Measurements from ENCODE around the gene RELT.

DNA sequence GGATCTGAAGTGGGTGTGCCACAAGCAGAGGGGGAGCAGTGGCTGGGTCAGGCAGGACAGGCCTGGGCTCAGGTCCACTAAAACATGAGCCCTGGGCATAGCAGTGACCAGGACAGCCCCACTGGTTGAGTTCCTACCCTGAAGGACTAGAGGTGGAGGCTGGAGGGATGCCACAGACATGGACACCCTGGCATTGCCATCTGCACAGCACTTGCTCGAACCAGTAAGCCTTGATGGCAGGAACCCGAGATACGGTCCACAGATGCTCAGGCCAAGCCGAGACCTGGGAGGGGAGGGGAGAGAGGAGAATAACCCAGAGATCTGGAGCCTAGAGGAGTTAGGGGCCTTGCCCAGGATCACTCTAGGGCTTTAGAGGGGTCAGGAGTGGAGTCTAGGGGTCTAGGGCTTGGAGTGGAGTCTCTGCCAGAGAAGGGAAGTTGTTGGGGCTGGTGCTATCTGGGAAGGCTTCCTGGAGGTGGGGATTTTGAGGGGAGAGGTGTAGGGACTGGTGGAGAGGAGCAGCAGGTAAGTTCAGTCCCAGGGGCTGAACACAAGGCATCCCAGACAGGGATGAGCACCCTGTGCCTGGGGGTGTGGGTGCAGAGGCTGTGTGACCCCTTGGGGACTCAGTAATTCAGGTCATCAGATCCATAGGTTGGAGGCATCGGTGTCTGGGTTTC is 30.6 kb upstream of the RELT start:
- TF ChIP-seq, protein P1, sequence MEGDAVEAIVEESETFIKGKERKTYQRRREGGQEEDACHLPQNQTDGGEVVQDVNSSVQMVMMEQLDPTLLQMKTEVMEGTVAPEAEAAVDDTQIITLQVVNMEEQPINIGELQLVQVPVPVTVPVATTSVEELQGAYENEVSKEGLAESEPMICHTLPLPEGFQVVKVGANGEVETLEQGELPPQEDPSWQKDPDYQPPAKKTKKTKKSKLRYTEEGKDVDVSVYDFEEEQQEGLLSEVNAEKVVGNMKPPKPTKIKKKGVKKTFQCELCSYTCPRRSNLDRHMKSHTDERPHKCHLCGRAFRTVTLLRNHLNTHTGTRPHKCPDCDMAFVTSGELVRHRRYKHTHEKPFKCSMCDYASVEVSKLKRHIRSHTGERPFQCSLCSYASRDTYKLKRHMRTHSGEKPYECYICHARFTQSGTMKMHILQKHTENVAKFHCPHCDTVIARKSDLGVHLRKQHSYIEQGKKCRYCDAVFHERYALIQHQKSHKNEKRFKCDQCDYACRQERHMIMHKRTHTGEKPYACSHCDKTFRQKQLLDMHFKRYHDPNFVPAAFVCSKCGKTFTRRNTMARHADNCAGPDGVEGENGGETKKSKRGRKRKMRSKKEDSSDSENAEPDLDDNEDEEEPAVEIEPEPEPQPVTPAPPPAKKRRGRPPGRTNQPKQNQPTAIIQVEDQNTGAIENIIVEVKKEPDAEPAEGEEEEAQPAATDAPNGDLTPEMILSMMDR (IDR thresholded peaks at IDR 0.05): no peak
- TF ChIP-seq POLR2A (IDR thresholded peaks at IDR 0.05) (no peak), POLR2AphosphoS5 (IDR thresholded peaks at IDR 0.05) (no peak)

All from upper lobe of left lung (tissue), 4 donors.